ENCODE measurements around the gene XYLT1.

The XYLT1 gene

DNA sequence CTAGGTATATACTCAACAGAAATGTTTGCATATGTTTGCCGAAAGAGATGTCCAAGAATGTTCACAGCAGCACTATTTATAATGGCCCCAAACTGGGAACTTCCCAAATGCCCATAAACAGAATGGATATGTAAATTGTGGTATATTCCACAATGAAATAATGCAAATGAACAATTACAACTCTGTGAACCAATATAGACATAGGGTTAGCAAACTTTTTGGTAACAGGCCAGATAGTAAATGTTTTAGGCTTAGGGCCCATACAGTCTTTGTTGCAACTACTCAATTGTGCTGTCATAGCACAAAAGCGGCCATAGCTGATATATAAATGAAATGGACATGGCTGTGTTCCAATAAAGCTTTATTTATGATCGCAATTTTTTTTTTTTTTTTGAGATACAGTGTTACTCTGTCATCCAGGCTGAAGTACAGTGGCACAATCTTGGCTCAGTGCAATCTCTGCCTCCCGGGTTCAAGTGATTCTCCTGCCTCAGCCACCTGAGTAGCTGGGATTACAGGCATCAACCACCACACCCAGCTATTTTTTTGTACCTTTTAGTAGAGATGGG is 16.5 kb downstream of the XYLT1 start:
- no peak for DNase-seq

GRCh38 chr16:17453364-17454038 is 17.3 kb downstream of the XYLT1 start:
- DNase-seq, result no peak

GRCh38 chr16:17452922-17453321 is 17.8 kb downstream of the XYLT1 start:
- no peak for DNase-seq

GRCh38 chr16:17451843-17452242 is 18.9 kb downstream of the XYLT1 start:
- no peak for DNase-seq

GRCh38 chr16:17450291-17450690 is 20.5 kb downstream of the XYLT1 start:
- no peak for DNase-seq

- no peak for DNase-seq
Observed at GRCh38 chr16:17448640-17449638, 21.8 kb downstream of the XYLT1 start.

DNA sequence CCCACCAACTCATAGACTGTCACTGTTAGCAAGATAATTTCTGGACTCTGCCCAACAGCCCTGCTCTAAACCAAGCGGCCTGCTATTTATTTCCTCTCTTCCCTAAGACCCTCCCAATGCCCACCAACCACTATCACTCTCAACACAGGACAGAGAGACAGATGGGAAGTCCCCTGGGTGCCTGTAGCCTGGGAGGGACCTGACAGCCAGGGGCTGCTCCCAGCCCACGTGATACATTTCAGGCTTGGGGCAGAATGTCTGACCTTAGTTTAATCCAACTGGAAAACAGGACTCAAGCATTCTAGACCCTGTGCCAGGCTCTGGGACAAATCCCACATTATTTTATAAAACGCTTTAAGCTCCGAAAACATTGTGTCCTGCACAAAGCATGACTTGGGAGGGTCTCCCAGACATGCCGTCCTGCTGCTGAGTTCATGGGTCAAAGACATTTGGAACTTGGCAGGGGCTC is 23.6 kb downstream of the XYLT1 start:
- DNase-seq, result no peak

GRCh38 chr16:17446661-17447060 is 24.1 kb downstream of the XYLT1 start:
- DNase-seq, result no peak

- DNase-seq, result no peak
Observed at GRCh38 chr16:17445421-17445820, 25.3 kb downstream of the XYLT1 start.

GRCh38 chr16:17444658-17445057 is 26.1 kb downstream of the XYLT1 start:
- no peak for DNase-seq

DNA sequence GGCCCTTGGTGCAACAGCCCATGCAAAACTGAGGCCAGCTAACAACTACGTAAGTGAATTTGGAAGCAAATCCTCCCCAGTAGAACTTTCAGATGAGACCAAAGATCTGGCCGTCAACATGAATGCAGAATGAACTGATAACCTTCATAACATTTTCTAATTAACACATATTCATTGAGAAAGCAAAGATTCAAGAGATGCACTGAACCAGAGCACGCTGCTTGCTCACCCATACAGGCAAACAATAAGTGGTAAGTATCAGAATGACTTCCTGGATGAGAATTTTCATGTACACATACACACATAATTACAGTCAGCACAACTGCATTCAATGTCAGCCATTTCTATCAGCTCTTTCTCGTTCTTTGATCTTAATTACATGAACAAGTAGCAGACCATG is 30.6 kb downstream of the XYLT1 start:
- DNase-seq, result no peak

DNA sequence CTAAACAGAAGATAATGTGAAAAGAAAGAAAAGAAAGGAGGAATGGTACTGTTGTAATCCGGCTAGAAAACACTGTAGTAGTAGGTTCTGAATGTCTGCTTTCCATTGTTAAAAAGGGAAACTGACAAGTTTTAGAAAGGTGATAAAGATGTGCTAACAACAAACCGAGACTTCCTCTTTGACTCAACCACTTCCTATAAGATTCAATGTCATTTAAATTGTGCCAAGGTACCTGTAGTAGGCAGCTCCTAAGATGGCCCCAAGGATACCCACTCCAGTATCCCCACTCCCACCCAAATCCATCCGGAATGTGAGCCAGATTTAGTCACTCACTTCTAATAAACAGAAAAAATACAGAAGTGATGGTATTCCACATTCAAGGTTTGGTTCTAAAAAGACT is 31.2 kb downstream of the XYLT1 start:
- DNase-seq, result no peak

DNA sequence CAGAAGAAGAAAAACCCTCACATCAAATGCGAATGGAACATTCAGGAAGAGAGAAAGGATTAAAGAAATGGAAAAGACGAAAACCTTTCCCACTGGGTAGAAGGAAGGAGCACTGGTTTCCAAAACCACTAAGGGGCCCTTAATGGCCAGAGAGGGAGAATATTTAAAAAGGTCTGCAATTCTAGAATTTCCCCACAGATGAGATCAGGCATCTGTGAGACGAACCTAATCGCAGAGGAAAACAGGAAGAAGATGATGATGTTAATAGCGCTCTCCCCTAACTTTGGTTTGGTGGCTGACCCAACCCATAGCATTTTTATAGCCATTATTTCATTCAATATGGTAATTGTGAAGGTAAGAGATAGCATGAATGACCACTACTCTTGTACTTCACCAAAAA is 32.8 kb downstream of the XYLT1 start:
- DNase-seq, result no peak

DNA sequence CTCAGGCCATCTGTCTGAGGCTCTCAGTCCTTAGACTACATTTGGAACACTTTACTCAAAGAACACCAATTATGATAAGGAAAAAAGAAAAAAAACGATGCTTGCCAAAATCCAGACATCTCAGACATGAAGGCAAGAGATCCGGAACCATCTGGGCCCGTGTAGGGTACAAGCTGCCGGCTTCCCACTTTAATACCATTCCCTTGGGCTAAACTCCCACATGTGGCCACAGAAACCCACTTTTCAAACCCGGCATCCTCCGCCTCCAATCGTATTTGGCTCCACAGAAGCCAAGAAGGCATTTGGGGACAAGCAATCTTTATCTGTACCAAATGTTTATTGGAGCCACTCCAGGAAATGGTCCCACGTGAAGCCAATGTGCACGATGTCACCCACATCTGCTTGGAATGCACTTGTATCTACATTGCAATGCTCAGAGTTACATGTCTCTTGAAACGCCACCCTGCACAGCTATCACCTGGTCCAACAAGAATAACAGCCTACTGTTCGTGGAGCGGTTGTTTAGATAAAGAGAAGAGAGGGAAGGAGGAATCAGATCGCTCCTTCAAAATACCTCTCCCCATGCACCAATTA is 33.5 kb downstream of the XYLT1 start:
- no peak for DNase-seq

DNA sequence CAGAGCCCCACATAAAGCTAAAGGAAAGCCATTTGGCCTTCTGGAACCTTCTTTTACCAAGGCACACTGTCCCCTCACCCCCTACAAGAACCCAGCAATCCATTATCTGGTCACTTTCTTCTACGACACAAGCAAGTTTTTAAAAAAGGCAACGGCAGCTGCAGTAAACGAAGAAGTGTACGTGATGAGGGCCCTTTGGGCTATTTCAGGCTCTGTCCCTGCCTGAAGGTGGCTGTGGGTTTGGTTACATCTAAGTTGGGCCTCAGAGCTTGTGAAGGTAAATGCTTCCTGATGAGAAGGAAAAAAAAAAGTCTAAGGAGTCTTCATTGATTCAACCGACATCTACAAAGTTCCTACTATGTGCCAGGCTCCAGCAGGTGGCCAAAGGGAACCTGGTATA is 35.4 kb downstream of the XYLT1 start:
- no peak for DNase-seq

- DNase-seq, result no peak
Observed at GRCh38 chr16:17433577-17434451, 36.9 kb downstream of the XYLT1 start.

DNA sequence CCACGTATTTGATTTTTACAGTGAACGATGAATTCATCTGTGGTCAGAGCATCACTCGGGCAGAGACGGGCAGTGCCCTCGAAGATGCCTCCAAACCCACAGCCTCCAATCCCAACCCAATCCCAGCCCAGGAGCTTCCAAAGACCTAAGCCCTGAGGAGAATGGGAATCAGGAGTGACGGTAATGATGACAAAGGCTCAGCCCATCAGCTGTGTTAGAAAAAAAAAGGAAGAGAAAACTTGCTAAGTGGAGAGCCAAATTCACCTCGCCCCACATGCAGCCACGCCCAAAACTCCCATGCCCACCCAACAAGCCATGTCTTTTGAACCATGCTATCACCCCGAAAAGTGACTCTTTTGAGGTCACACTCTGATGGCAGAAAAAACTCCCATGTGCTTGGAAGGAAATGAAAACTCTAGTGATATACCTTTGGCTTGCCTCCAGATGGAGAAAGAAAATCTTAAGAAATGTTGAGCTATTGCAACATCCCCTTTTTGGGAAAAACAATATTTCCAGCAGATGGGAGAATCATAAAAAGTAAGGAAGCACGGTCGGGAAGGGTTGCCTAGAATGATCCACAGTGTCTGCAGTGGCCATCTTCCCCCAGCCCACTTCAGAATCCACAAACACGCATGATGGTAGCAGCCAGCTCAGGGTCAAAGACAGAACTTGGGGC is 37.7 kb downstream of the XYLT1 start:
- DNase-seq, result no peak

DNA sequence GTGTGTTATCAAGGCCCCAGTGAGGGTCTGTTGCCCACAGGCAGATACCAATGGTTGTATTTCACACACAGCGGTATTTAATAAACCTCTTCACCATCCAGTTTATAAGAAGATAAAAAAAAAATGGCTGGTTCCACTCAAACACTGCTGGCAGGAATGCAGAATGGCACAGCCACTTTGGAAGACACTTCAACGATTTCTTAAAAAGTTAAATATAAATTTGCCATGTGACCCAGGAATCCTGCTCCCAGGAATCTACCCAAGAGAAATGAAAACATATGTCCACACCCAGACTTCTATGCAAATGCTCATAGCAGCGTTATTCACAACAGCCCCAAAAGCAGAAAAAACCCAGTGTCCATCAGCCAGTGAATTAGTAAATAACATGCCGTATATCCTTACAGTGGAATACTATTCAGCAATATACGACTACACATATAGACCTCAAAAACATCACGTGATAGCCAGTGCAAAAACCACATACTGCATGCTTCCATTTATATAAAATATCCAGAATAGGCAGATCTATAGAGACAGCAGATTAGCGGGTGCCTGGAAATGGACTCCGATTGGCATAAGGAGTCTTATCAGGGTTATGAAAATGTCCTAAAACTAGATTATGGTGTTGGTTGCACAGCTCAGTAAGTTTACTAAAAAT is 38.7 kb downstream of the XYLT1 start:
- DNase-seq, result no peak

GRCh38 chr16:17431012-17431411 is 39.7 kb downstream of the XYLT1 start:
- no peak for DNase-seq

GRCh38 chr16:17426451-17426850 is 44.3 kb downstream of the XYLT1 start:
- DNase-seq, result no peak

DNA sequence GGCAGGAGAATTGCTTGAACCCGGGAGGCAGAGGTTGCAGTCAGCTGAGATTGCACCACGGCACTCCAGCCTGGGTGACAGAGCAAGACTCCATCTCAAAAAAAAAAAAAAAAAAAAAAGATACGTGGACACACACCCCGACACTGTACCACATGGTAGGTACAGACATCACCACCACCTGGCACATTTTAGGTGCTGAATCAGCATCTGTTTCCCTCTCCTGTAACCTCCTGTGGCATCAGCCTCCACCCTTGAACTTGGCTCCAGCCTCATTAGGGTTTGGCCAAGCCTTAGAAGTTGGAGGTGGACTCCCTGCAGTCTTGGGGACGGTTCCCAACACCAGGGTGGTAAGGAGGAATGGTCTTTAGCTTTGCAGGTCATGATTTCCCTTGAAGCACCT is 46.0 kb downstream of the XYLT1 start:
- DNase-seq, result no peak
